GM19463 (cell line): ENCODE measurements around the gene MIEF1.
A peak's percentile ranks its signal among the peaks of the same experiment; 100 is the strongest.
"Not testable (repeated sequence)": the region's sequence is repeated elsewhere in the genome, so short reads cannot be mapped to it uniquely, and the experiment has no call there.

Source experiments
- ATAC-seq: cut with Tn5 transposase; IDR thresholded peaks from one replicate; pipeline ENCODE4 v1.9.1; 2021; ENCODE audit warnings: mild to moderate bottlenecking, moderate library complexity; ENCODE audit not compliant: unreplicated experiment

Gene MIEF1

DNA sequence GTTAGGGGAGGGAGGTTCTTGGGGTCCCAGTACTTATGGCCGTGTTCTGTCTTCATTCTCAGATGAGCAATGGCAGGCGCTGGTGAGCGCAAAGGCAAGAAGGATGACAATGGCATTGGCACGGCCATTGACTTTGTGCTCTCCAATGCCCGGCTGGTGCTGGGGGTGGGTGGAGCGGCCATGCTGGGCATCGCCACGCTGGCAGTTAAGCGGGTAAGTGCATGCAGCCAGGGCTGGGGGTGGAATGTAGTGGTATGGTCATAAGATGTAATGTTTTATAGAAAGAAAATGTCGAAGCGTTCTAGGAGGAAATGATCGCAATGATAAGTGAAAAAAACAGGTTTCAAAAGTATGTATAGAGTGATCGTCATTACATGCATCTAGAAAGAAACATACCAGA, 9.1 kb downstream of the MIEF1 start:
- no peak for ATAC-seq

DNA sequence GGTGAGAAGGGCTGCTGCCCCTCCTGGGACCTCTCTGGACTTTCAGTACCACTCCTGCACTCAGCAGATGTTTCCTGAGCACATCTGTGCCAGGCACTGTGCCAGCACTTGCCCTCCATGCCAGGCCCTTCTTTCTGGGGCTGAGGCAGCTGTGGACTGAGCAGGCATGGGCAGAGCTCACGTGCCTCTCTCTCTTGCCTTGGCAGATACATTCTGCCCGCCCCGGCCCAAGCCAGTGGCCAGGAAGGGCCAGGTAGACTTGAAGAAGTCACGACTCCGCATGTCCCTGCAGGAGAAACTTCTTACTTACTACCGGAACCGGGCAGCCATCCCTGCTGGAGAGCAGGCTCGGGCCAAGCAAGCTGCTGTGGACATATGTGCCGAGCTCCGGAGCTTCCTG, 9.9 kb downstream of the MIEF1 start:
- ATAC-seq: no peak

DNA sequence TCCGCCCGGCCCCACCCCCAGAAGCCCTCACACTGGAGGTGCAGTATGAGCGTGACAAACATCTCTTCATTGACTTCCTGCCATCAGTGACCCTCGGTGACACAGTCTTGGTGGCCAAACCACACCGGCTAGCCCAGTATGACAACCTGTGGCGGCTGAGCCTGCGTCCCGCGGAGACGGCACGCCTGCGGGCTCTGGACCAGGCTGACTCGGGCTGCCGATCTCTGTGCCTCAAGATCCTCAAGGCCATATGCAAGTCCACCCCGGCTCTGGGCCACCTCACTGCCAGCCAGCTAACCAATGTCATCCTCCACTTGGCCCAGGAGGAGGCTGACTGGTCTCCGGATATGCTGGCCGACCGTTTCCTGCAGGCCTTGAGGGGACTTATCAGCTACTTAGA, 11.7 kb downstream of the MIEF1 start:
- ATAC-seq: no peak

DNA sequence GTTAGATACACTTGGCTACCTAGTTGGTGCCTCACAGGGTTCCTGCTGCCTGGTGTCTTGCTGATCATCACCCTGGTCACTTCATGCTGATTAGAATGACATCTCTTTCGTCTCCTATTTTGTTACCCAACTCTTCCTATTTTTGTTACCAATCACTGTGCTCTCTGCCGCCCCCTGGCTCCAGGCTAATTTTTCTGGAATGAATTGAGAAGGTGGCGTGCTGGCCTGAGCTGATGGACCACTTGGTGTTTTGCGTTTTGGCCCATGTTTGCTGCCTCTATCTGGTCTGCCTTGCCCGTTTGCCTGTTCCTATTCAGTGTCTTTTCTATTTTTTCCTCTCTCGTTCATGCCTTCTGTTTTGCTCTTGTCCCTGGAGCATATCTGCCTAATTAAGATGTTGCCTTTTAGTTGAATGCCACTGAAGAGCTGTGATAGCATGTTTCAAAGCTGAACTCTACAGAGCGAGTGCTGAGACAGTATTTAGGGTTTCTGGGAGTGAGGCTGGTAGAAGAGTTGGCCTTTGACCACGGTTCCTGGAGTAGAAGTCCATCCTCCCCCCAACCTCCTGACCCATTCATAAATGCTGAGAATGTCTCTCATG, 12.4 kb downstream of the MIEF1 start:
- no peak for ATAC-seq

DNA sequence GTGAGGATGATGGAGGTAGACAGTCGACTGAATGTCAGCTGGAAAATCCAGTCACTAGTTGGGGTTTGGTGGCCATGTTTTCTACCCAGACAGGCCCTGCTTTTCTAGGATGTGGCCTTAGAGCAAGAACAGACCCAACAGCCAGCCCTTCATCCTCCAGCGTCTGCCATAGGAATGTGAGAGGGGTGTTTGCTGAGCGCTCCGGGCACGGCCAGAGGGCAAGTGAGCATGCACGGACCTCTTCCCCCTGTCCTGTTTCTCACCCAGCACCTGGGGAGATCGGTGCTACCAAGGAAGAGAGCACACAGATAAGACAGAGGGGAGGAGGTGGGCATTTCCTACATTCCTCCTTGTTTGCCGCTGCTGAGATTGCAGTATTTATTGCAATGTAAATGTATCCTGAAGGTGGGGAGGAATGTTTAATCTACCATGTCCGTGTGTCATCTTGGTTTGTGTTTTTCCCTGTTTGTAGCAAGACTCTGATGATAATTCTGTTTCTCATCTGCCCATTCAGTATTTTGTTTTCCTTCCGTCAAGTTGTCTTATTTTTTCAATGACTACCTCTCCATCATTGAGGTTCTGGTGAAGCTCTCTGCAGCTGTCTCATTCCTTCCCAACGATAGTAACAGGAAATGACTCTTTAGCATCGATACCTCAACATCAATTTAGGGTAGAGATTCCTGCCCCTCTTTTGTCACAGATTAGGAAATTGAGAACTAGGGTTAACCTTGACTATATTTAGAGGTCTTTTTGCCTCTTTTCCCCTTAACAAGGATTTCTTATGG, 13.4 kb downstream of the MIEF1 start:
- ATAC-seq: no peak

DNA sequence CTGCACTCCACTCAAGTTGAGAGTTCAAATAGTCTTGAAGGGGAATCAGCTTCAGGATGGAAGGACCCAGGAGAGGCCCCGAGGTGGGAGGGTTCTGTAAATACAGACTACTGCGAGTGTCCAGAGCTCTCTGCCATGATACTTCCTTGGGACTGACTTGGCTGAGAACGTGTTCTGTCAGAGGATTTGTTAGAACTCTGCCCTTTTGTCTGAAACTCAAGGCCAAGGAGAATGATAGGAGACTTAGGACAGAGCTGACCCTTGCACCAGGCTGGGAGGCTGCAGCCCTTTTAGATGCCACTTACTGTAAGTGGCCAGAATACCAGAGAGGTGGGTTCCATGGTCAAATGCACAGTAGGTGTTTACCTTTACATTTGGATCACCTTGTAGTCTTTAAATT, 15.4 kb downstream of the MIEF1 start:
- ATAC-seq: no peak

DNA sequence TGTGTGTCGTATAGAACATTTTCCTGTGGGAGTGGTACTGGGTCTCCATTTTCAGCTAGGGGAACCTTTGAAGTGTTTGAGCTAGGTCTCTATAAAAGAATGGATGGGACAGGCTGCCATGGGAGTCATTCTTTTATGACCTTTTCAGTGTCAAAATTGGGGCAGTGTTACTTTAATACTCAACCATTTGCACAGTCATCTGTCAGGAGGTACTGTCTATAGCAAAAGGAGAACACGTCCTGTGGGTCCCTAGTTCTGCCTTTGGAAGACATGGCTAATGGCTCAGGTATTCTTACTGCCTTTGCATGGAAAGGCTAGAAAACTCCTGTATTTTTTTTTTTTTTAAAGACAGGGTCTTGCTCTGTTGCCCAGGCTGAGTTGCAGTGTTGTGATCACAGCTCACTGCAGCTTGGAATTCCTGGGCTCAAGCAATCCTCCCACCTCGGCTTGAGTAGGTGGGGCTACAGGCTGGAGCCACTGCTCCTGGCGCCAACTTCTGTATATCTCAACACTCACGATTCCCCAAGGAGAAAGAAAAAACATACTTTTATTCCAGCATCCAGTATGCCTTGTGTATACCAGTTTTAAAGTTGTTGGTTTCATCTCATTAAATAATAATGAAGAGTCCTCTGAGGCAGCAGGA, 16.2 kb downstream of the MIEF1 start:
- ATAC-seq: no peak

DNA sequence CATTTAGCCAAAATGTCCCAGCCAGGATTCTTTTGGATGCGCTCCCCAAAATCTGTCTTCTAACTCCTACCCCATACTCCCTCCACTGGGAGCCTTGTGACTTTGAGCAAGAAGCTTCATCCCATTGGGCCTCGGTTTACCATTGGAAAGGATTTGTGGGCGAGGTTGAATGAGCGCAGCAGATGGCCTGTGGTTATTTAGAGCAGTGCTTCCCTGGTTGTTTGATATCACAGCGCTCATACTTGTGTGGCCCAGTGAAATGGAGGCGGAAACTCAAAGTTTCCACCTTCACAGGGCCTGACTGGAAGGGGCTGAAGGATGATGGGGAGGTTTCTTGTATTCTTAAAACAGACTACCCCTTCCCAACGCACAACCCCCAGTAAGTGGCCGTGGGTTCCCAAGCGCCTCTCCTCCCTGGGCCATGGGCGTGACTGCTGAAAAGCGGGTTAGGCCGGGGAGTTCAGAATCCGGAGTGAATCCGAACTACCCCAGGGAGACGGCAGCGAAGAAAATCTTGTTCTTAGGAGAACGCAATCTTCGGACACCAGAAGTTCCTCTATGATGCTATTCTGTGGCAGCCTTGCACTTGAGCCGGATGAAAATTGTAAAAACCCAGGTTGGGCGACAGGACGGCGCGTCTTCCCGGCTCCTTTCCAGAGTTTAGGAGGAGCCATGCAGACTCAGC, 17.0 kb downstream of the MIEF1 start:
- no peak for ATAC-seq

DNA sequence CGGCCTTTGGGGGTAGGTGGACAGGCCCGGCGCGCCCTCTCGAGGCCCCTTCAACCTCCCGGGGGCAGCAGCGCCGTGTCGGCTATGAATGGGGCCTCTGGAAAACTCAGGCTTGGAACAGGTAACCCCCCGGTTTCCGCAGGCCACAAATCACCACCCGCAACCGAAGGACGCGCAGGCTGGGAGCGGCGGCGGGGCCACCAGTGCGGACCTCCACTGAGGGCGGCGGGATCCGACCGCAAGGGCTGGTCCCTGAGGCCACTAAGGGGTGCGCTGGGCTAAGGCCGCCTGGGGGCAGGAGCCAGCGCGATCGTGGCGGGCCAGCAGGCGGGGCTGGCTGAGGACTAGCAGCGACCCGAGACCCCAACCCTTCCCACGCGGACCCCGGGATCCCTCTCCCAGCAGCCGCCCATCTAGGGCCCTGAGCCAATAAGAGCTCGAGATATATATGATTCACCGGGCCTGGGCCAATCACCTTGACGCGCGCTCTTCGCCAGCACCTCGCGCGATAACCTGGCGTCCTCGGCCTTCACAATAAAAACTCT, 17.7 kb downstream of the MIEF1 start:
- ATAC-seq: peak; percentile 86

DNA sequence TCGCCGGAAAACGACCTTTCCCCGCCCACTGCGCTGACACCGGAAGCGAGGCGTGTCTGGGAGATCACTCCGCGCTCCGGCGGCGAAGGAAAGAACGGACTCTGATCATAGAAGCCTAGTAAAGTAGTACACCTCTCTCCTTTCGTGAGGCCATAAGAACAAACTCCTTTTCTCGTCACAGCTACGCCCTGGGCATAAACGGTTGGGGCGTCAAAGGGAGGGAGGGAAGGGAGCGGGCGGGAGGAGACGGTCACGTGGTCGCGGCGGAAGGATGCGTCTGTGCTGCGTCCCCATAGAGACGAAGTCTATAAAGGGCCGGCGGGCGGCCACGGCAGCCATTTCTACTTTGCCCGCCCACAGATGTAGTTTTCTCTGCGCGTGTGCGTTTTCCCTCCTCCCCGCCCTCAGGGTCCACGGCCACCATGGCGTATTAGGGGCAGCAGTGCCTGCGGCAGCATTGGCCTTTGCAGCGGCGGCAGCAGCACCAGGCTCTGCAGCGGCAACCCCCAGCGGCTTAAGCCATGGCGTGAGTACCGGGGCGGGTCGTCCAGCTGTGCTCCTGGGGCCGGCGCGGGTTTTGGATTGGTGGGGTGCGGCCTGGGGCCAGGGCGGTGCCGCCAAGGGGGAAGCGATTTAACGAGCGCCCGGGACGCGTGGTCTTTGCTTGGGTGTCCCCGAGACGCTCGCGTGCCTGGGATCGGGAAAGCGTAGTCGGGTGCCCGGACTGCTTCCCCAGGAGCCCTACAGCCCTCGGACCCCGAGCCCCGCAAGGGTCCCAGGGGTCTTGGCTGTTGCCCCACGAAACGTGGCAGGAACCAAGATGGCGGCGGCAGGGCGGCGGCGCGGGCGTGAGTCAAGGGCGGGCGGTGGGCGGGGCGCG, 18.4 kb downstream of the MIEF1 start, which contains the start of gene ATF4:
TSS of gene ATF4 (plus strand) at position 337 of the 880 bp plus-strand sequence. CDS start 884 bp downstream, outside the sequence.
- peak; percentile 25 for ATAC-seq

DNA sequence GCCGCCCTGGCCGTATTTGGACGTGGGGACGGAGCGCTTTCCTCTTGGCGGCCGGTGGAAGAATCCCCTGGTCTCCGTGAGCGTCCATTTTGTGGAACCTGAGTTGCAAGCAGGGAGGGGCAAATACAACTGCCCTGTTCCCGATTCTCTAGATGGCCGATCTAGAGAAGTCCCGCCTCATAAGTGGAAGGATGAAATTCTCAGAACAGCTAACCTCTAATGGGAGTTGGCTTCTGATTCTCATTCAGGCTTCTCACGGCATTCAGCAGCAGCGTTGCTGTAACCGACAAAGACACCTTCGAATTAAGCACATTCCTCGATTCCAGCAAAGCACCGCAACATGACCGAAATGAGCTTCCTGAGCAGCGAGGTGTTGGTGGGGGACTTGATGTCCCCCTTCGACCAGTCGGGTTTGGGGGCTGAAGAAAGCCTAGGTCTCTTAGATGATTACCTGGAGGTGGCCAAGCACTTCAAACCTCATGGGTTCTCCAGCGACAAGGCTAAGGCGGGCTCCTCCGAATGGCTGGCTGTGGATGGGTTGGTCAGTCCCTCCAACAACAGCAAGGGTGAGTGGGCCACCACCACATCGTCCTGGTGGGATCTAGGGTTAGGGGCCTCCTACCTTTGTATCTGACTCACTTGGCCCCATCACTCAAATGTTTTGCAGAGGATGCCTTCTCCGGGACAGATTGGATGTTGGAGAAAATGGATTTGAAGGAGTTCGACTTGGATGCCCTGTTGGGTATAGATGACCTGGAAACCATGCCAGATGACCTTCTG, 19.2 kb downstream of the MIEF1 start:
- not testable (repeated sequence) for ATAC-seq

DNA sequence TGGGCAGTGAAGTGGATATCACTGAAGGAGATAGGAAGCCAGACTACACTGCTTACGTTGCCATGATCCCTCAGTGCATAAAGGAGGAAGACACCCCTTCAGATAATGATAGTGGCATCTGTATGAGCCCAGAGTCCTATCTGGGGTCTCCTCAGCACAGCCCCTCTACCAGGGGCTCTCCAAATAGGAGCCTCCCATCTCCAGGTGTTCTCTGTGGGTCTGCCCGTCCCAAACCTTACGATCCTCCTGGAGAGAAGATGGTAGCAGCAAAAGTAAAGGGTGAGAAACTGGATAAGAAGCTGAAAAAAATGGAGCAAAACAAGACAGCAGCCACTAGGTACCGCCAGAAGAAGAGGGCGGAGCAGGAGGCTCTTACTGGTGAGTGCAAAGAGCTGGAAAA, 20.0 kb downstream of the MIEF1 start:
- ATAC-seq: not testable (repeated sequence)

DNA sequence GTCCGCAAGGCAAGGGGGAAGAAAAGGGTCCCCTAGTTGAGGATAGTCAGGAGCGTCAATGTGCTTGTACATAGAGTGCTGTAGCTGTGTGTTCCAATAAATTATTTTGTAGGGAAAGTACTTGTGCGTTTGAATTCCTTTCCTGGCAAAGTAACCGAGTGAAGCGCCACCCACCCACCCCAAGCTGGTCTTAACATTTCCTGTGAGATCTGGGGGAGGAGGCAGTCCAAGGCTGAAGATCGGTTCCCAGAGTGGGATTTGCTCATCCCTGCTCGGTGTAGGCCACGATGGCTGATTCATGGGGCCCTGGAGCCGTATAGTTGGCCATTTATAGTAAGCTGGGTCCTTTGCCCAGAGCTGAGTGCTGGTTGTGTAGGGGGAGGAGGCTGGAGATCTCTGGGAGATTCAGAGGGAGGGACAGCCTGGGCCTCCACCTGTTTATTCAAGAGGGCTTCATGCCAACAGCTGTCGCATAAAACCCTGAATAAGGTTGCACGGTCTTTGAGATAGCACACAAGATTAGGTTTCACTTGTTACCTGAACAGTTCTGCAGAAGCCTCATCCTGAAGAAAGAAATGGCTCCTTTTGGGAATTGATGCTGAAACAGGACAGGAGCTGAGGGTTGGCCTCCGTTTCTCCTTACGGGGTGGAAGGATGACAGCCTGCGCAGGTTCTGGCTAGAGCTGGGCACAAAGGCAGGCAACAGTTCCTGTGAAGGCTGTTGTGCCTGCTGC, 20.6 kb downstream of the MIEF1 start:
- no peak for ATAC-seq

DNA sequence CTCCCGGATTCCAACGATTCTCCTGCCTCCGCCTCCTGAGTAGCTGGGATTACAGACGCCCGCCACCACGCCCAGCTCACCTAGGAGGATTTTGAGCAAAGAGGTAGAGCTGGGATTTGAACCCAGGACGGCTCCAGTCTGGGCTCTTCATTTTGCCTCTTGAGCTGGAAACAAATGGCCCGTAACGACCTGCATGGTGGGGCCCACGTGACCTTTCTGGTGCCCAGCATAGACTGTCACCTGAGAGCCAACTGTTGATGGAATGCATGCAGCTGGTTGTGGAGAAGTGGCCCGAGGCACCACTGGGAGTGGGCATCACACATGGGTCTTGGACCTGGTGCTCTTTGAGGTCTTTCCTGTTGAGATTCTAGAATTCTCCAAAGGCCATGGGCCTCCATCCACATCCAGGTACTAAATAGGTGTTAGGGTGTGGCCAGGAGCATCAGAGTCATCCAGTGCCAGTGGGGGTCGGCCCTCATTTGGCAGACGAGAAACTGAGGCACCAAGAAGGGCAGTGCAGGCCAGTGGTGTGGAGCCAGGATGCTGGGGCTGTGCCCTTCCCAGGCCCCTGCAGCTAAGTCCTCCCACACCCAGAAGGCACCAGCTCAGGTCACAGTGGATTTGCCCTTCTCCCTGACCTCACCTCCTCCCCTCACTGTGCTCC, 22.1 kb downstream of the MIEF1 start:
- no peak for ATAC-seq

DNA sequence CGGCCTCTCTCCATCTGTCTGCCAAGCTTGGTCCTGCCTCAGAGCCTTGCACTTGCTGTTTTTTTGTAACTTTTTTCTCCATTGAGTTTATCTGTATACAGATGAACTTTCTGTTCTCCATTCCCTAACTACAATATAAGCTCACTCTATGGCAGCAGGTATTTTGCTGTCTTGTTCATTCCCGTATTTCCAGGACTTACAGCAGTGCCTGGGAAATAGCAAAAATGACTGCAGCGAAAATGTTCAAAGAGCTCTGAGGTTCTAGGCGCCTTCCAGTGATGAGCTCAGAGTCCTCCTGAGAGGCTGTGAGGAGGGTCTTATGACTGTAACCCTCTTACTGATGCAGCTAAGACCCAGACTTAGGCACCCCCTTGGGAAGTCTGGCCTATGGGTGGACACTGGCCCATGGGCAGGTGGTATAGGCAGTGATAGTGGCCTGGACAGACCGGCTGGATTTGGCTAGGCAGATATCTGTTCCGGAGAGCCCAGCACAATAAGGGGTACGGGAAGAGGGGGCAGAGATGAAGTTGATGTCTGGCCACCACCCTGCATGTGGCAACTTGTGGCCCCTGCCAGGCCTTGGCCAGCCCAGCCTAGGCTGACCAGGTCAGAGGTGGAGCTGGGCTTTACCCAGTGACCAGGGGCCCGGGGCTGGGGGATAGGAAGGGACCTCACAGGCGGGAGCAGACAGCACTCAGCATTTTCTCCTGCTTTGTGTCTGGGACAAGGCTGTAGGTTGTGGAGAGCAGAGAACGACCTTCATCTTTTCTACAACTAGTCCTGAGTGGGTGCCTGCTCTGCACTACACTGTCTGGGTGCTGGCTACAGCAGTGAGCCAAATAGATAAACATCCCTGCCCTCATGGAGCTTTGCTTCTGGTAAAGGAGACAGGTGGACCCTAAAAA, 22.9 kb downstream of the MIEF1 start:
- ATAC-seq: no peak

DNA sequence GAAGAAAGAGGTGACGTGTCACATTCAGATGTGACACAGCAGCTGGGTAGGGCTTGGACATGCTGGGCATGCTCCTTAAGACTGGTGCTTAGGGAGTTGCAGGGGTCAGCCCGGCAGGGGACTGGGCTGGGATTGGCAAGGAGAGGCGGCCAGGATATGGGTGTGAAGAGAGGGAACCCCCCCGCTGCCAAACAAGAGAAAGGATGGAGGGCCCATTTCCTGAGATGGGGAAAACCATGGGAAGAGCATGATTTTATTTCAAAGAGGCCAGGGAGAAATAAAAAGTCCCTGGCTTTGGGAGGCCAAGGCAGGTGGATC, 23.5 kb downstream of the MIEF1 start:
- no peak for ATAC-seq

DNA sequence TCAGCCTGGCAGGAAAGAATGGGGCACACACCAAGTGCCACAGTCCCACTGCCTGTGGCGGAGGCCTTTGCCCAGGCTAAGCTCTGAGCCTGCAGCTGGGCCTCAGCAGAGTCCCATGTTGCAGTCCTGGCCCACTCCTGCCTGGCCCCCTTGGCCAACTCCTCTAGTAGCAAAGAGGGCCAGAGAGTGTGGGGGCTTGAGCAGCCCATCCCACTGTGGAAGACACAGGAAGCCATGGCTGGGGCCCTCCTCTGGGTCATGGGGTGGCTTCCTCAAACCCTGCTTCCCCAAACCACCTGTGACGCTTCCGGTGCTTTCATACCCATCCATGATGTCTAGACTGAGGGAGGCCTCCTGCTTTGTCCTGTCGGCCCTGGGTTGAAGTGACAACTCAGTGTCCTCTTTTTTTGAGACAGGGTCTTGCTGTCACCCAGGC, 24.7 kb downstream of the MIEF1 start:
- no peak for ATAC-seq
